SK-N-SH (cell line): Measurements from ENCODE around the gene C6orf15. TPM values are rescaled to one million over a fixed set of nuclear protein-coding genes. Genes with fewer than 3 reads are reported as not detected.

Source experiments
- CTCF ChIA-PET: fragments of 300-600, 350-600 bp; formaldehyde crosslinking; extraction: SDS; loops from one replicate; lab custom pipeline; 2021; lab: Yijun Ruan, JAX
- POLR2A ChIA-PET: fragments of 350-600 bp; sonication (Branson Sonifier 250); formaldehyde crosslinking; extraction: SDS; loops from one replicate; lab custom pipeline; 2020; ENCODE audit warnings: antibody characterized with exemption, inconsistent platforms; lab: Yijun Ruan, JAX
- DNase-seq: peaks from one replicate; pipeline ENCODE4 v3.0.0; 2012
- H2AFZ ChIP-seq: fragments of 200-600 bp; sonication (generic); 2 replicates; pipeline ENCODE4 v1.8.1; 2016; ENCODE audit warnings: antibody characterized with exemption, mild to moderate bottlenecking, low read depth
- H3F3A ChIP-seq: fragments of 200-600 bp; sonication (generic); replicated peaks from 2 replicates; pipeline ENCODE3; 2016; ENCODE audit warnings: antibody characterized with exemption, mild to moderate bottlenecking; ENCODE audit not compliant: insufficient read depth
- H3K27ac ChIP-seq, 2 experiments: fragments of 200-500 bp in 1 of 2; fragments of 200-600 bp in 1 of 2; sonication (Bioruptor generic) in 1 of 2; sonication (generic), shearing (Covaris generic) in 1 of 2; 2 replicates each; pipeline versions ENCODE4 v1.5.1 to v1.6.1; 2014 to 2016; ENCODE audit warnings: low read depth in 2 of 2, inconsistent platforms in 1 of 2, low read length in 1 of 2, mild to moderate bottlenecking in 1 of 2, mixed read lengths in 1 of 2
- H3K27me3 ChIP-seq: fragments of 200-600 bp; sonication (generic), shearing (Covaris generic); 2 replicates; pipeline ENCODE4 v1.6.1; 2016; ENCODE audit warnings: mixed run types; ENCODE audit not compliant: insufficient read depth
- H3K36me3 ChIP-seq, 2 experiments: fragments of 200-500 bp in 1 of 2; fragments of 200-600 bp in 1 of 2; sonication (Bioruptor generic) in 1 of 2; sonication (generic) in 1 of 2; replicated peaks in 1 of 2; 2 replicates each; pipeline versions ENCODE3 to v1.5.1; 2014 to 2016; ENCODE audit warnings: low read length in 1 of 2, mild to moderate bottlenecking in 1 of 2; ENCODE audit not compliant: insufficient read depth in 2 of 2, control insufficient read depth in 1 of 2
- H3K4me1 ChIP-seq, 2 experiments: fragments of 200-500 bp in 1 of 2; fragments of 200-600 bp in 1 of 2; sonication (Bioruptor generic) in 1 of 2; sonication (generic), shearing (Covaris generic) in 1 of 2; 2 replicates each; pipeline versions ENCODE4 v1.5.1 to v1.6.1; 2014 to 2016; ENCODE audit warnings: low read depth in 1 of 2, low read length in 1 of 2, mixed run types in 1 of 2; ENCODE audit not compliant: insufficient read depth in 2 of 2, control insufficient read depth in 1 of 2
- H3K4me2 ChIP-seq: fragments of 200-600 bp; sonication (generic), shearing (Covaris generic); 2 replicates; pipeline ENCODE4 v1.6.1; 2017; ENCODE audit warnings: mixed run types
- H3K4me3 ChIP-seq, 2 experiments: fragments of 200-500 bp in 1 of 2; fragments of 200-600 bp in 1 of 2; sonication (Bioruptor generic) in 1 of 2; sonication (generic), shearing (Covaris generic) in 1 of 2; 2 replicates each; pipeline versions ENCODE4 v1.5.1 to v1.8.1; 2014 to 2016; ENCODE audit warnings: low read depth in 2 of 2, inconsistent platforms in 1 of 2, low read length in 1 of 2, mild to moderate bottlenecking in 1 of 2, mixed read lengths in 1 of 2, moderate library complexity in 1 of 2
- H3K79me2 ChIP-seq: fragments of 200-600 bp; sonication (generic); 2 replicates; pipeline ENCODE4 v1.8.1; 2017; ENCODE audit warnings: mild to moderate bottlenecking; ENCODE audit not compliant: insufficient read depth
- H3K9ac ChIP-seq: fragments of 200-600 bp; sonication (generic); 2 replicates; pipeline ENCODE4 v1.6.1; 2017; ENCODE audit warnings: mixed run types
- H3K9me2 ChIP-seq: fragments of 200-600 bp; sonication (generic); 2 replicates; pipeline ENCODE4 v1.6.1; 2017; ENCODE audit warnings: mixed run types
- H3K9me3 ChIP-seq: fragments of 200-600 bp; sonication (generic); 2 replicates; pipeline ENCODE4 v1.6.1; 2017; ENCODE audit warnings: mixed run types, mild to moderate bottlenecking, moderate library complexity
- H4K20me1 ChIP-seq: fragments of 200-600 bp; sonication (generic); 2 replicates; pipeline ENCODE4 v1.6.1; 2017; ENCODE audit warnings: mild to moderate bottlenecking, mixed run types; ENCODE audit not compliant: insufficient read depth
- CTCF ChIP-seq: fragments of 200-600 bp; sonication (generic); IDR thresholded peaks from 2 replicates; pipeline ENCODE4 v1.6.1; 2017; ENCODE audit warnings: antibody characterized with exemption, mild to moderate bottlenecking, moderate library complexity
- GATA2 ChIP-seq: sonication (generic); formaldehyde crosslinking; IDR thresholded peaks from 2 replicates; pipeline ENCODE4 v1.5.0; 2020; ENCODE audit warnings: mild to moderate bottlenecking, missing genetic modification reagents
- POLR2AphosphoS5 ChIP-seq: IDR thresholded peaks from 2 replicates; pipeline ENCODE4 v1.6.1; 2012; ENCODE audit warnings: low read depth, low read length
- RAD21 ChIP-seq: IDR thresholded peaks from 2 replicates; pipeline ENCODE4 v1.6.1; 2012; ENCODE audit warnings: mild to moderate bottlenecking, low read length
- RFX5 ChIP-seq: IDR thresholded peaks from 2 replicates; pipeline ENCODE4 v1.6.1; 2012; ENCODE audit warnings: mild to moderate bottlenecking, improper control_type of control experiment, low read length
- SMC3 ChIP-seq: IDR thresholded peaks from 2 replicates; pipeline ENCODE4 v1.6.1; 2012; ENCODE audit warnings: low read depth, low read length, improper control_type of control experiment
- USF2 ChIP-seq: fragments of 150-350 bp; IDR thresholded peaks from 2 replicates; pipeline ENCODE4 v1.6.1; 2017; ENCODE audit warnings: antibody characterized with exemption, low read length, low read depth, borderline replicate concordance
- WGBS: methylation state at CpG from one replicate; pipeline ENCODE4 v1.1.6; 2017; ENCODE audit warnings: low lambda C conversion rate; 5-methylcytosine and 5-hydroxymethylcytosine counted together
- polyA plus RNA-seq, 3 experiments: library from polyadenylated mRNA; depleted of rRNA; stranded (reverse); fragments of >200 nt; gene quantifications; 2 replicates each; pipeline ENCODE4 v1.2.3, GENCODE V29; 2012
- TF ChIP-seq, protein P1 (sequence below): IDR thresholded peaks from 2 replicates; pipeline ENCODE4 v1.6.1; 2012; ENCODE audit warnings: mild to moderate bottlenecking, low read depth, low read length, moderate library complexity
- TF ChIP-seq, protein P2 (sequence below): fragments of 150-350 bp; IDR thresholded peaks from 2 replicates; pipeline ENCODE4 v1.6.1; 2016; ENCODE audit warnings: mild to moderate bottlenecking, low read depth, low read length

C6orf15 gene
- polyA plus RNA-seq, 1 of the 3 experiments (the other 2 are of a cell fraction) = not detected

GRCh38 chr6:31090275-31090972, 22.0 kb downstream of the C6orf15 start (continued):
- no peak for TF ChIP-seq POLR2AphosphoS5
- TF ChIP-seq, protein P1, sequence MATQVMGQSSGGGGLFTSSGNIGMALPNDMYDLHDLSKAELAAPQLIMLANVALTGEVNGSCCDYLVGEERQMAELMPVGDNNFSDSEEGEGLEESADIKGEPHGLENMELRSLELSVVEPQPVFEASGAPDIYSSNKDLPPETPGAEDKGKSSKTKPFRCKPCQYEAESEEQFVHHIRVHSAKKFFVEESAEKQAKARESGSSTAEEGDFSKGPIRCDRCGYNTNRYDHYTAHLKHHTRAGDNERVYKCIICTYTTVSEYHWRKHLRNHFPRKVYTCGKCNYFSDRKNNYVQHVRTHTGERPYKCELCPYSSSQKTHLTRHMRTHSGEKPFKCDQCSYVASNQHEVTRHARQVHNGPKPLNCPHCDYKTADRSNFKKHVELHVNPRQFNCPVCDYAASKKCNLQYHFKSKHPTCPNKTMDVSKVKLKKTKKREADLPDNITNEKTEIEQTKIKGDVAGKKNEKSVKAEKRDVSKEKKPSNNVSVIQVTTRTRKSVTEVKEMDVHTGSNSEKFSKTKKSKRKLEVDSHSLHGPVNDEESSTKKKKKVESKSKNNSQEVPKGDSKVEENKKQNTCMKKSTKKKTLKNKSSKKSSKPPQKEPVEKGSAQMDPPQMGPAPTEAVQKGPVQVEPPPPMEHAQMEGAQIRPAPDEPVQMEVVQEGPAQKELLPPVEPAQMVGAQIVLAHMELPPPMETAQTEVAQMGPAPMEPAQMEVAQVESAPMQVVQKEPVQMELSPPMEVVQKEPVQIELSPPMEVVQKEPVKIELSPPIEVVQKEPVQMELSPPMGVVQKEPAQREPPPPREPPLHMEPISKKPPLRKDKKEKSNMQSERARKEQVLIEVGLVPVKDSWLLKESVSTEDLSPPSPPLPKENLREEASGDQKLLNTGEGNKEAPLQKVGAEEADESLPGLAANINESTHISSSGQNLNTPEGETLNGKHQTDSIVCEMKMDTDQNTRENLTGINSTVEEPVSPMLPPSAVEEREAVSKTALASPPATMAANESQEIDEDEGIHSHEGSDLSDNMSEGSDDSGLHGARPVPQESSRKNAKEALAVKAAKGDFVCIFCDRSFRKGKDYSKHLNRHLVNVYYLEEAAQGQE = no peak
- TF ChIP-seq GATA2 (CRISPR knock-in tag) = no peak
- TF ChIP-seq USF2 = no peak

DNA sequence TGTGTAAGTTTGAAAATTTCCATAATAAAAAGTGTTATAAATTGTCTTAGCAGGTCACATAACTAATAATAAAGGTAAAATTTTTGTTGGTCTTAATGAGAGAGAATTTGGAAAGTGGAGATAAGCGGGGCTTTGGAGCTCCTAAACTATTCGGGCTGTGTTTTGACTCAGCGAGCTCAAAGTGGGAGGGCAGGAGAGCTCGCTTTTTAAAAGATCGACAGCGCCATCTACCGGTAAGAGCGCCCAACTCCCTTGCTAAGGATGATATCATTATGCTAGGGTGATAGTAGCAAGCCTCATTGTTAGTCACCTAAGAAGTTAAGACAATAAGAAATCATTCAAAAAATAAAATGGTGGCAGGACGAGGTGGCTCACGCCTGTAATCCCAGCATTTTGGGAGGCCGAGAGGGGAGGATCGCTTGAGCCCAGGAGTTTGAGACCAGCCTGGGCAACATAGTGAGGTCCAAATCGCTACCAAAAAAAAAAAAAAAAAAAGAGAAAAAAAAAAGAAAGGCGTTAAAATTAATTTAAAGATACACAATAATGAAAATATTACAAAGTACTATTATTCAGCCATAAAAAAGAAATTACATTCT, 24.8 kb downstream of the C6orf15 start:
- TF ChIP-seq SMC3 (peak; percentile 60), CTCF (peak; percentile 92), RAD21 (peak; percentile 86), RFX5 (no peak)
- TF ChIP-seq, protein P2, sequence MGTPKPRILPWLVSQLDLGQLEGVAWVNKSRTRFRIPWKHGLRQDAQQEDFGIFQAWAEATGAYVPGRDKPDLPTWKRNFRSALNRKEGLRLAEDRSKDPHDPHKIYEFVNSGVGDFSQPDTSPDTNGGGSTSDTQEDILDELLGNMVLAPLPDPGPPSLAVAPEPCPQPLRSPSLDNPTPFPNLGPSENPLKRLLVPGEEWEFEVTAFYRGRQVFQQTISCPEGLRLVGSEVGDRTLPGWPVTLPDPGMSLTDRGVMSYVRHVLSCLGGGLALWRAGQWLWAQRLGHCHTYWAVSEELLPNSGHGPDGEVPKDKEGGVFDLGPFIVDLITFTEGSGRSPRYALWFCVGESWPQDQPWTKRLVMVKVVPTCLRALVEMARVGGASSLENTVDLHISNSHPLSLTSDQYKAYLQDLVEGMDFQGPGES = no peak
- Histone ChIP-seq H3K9ac (peak overlapping the region; percentile 65; the same call in 1 of the 2 replicates), H3F3A (peaks cover 24% of the 10 kb centered on the region), H3K9me2 (no peaks in the 10 kb centered on the region), H2AFZ (peak overlapping the region; percentile 5; the same call in 1 of the 2 replicates), H3K27me3 (no peaks in the 10 kb centered on the region), H3K36me3 (no peaks in the 10 kb centered on the region), H3K27ac (peak overlapping the region in 1 of 2 experiments; percentile 94; a peak in 3 of 4 replicates), H4K20me1 (no peaks in the 10 kb centered on the region), H3K9me3 (no peaks in the 10 kb centered on the region), H3K79me2 (no peaks in the 10 kb centered on the region), H3K4me2 (peak overlapping the region; percentile 68), H3K4me1 (peaks cover 3 to 11% of the 10 kb centered on the region in 2 experiments; a peak in 2 of 4 replicates), H3K4me3 (peak overlapping the region in 1 of 2 experiments; percentile 47; a peak in 3 of 4 replicates)
- 8% methylated on average over 14 of the region's 14 CpGs for WGBS
- ChIA-PET POLR2A (interaction anchor here (0.7 kb wide), 1 partner anchor 172 kb away, joined by 4 read pairs; no protein-coding TSS in a partner anchor), CTCF (interaction anchor here (0.5 to 5.0 kb wide), 63 partner anchors 7 to 606 kb away, joined by 3 to 43 read pairs (median 4); partner anchors contain the start of genes C6orf15, DDR1, TCF19 and VARS2)
- DNase-seq = peak; percentile 80
